Astrocyte of the cerebellum (primary cell): ENCODE results near the gene ARHGAP33.

Experiments used
- DNase-seq: peaks from one replicate; pipeline ENCODE4 v3.0.0-alpha.2; 2011; ENCODE audit warnings: low read depth
- H3K4me3 ChIP-seq: 2 replicates; pipeline ENCODE4 v1.5.1; 2011; ENCODE audit warnings: mild to moderate bottlenecking, low read depth, low read length, moderate library complexity
- CTCF ChIP-seq: IDR thresholded peaks from 2 replicates; pipeline ENCODE4 v1.5.1; 2012; ENCODE audit warnings: low read length, low read depth, moderate library complexity, mild to moderate bottlenecking; ENCODE audit errors: missing control alignments
- in situ Hi-C: cut with HindIII; loops from 2 replicates; pipeline ENCODE4 v1.10.0; 2017; ENCODE audit warnings: low sequenced_read_pairs

The ARHGAP33 gene

DNA sequence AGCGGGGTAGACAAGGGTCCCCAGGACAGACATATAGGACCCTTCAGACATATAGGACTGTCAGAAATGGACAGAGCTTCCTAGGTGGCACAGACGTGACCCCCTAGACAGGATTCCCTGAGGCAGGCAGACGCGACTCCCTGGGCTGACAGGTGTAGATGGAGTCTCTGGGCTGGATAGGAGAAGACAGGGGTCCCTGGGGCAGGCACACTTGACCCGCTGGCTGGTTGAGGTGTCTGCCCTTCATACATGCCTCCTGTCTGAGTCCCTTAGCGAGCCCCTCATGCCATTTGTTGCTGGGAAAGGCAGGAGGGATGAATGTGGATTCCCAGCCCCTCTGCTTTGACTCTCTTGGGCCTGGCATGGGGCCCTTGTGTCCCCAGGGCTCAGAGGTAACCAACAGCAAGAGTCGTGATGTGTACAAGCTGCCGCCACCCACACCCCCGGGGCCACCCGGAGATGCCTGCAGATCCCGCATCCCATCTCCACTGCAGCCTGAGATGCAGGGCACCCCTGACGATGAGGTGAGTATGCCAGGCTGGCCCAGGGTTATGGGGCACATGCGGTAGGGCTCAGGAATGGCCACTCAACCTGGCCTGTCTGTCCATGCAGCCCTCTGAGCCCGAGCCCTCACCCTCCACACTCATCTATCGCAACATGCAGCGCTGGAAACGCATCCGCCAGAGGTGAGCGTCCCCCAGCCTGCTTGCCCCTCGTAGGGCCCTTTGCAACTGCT is 21.6 kb upstream of the ARHGAP33 start:
- in situ Hi-C loops: no loop called here
- H3K4me3 ChIP-seq: no peak overlapping the region
- no peak for TF ChIP-seq CTCF
- DNase-seq: no peak

DNA sequence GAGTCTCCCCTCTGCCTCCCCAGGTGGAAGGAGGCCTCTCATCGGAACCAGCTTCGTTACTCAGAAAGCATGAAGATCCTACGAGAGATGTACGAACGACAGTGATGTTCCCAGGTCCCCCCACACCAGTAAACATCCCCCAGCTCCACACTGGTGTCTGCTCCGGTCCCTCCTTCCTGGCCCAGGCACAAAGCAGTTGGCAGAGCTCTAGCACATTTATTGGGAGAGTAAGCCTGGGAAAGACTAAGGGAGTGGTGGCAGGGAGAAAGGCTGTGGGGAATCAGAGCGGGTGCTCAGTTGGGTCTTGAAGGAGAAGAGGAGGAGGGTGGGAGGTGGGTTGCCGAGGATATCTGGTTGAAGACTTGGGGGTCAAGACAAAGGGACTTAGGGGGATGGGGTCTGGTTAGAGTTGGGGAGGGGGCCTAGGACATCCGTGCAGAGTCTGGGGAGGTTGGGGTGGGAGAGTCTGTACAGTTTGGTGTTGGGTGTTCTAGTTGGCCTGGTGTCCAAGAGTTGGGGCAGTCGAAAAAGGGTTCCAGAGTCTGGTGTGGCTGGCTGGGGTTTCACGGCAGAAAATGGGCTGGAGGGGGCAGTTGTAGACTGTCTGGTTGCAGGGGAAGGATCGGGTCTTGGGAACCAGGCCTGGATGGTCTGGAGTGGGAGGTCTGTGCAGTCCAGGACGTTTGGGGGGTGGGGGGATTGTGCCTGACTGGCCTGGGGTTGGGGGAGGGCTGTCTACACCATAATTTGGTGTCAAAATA is 20.8 kb upstream of the ARHGAP33 start:
- TF ChIP-seq CTCF: no peak
- H3K4me3 ChIP-seq: no peak overlapping the region
- no peak for DNase-seq
- in situ Hi-C loops: no loop called here

DNA sequence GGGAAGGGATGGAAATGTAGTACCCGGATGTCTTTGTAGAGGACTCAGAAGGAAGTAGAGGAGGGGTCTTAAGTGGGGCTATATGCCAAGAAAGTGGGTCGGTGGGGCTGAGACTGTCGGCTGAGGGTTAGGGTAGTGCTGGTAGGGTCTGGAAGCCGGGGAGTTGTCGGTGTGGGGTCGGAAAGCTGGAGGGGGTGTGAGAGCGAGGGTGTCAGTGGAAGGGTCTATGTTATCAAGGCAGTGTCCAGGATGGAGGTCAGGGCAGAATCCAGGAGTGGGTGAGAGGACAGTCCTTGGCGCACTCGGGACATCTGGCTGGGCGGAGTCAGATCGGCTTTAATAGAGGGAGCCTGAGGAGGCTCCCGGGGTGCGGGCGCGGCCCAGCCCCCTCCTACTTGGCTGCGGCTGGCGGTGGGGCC is 20.2 kb upstream of the ARHGAP33 start:
- DNase-seq: no peak
- in situ Hi-C loops: no loop called here
- H3K4me3 ChIP-seq: no peak overlapping the region
- TF ChIP-seq CTCF: no peak

DNA sequence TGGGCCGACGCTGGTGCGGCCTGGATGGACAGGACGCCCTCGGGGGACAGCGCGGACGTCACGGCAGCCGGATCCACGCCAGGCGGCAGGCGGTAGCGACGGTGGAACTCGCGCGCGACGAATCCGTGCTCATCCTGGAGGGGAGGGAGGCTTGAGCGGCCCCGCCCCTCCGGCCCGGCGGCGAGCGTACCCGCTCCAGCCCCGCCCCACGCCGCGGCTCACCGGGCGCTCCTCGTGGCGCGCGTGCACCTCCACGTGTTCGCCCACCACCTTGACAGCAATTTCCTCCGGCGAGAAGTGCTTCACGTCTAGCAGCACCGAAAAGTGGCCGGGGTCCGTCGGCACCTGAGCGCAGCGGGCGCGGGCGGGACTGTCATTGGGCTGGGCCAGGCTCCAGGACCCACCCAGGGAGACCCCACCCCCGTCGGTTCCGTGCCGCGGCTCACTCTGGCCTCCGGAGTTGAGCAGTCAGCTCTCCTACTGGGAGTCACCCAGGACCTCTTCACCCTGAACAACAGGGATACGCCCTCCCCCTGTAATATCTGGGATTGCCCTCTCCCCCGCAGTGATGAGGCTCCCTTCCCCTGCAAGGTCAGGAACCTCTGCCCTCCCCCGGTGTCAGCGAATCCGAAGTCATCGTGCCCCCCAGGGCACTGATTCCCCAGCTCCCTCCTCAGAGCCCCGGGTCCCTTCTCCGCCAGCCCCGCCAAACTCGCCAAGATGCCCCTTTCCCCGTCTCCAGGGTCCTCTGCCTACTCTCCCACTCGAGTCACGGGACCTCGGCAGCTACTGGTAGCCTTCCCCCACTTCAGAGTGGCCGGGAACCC is 19.6 kb upstream of the ARHGAP33 start:
- DNase-seq: no peak

GRCh38 chr19:35756377-35757230 is 18.8 kb upstream of the ARHGAP33 start, which contains the start of gene HSPB6:
HSPB6 (minus strand) TSS chr19:35757029; CDS start chr19:35757008, 21 bp downstream.
- H3K4me3 ChIP-seq: peak within 1 kb of the TSS; percentile 94
- no peak for TF ChIP-seq CTCF
- in situ Hi-C loops: no loop called here
- DNase-seq: peak; percentile 16

More for the DNA sequence above, 19.6 kb upstream of the ARHGAP33 start:
- H3K4me3 ChIP-seq: peak overlapping the region; percentile 94
- in situ Hi-C loops: no loop called here
- no peak for TF ChIP-seq CTCF
